HEK293 (cell line): ENCODE data around the gene YWHAB.

Experiments
- CTCF ChIA-PET: fragments of 350-600 bp; formaldehyde crosslinking; extraction: SDS; loops from one replicate; lab custom pipeline; 2021; ENCODE audit warnings: antibody characterized with exemption; lab: Yijun Ruan, JAX
- POLR2A ChIA-PET: fragments of 300-600 bp; formaldehyde crosslinking; extraction: SDS; loops from one replicate; lab custom pipeline; 2020; ENCODE audit warnings: antibody characterized with exemption, inconsistent platforms; lab: Yijun Ruan, JAX
- H3K27ac ChIP-seq: fragments of 200-500 bp; sonication (Bioruptor generic); 2 replicates; pipeline ENCODE4 v1.5.1; 2014; ENCODE audit warnings: low read depth, low read length, control low read depth, inconsistent platforms; ENCODE audit errors: extremely low read depth
- H3K36me3 ChIP-seq, 2 experiments: fragments of 200-500 bp in 1 of 2; sonication (Bioruptor generic) in 1 of 2; 1 replicate in 1 of 2; 2 replicates in 1 of 2; pipeline ENCODE4 v1.5.1; 2014 to 2017; ENCODE audit warnings: inconsistent platforms in 2 of 2, low read length in 2 of 2; ENCODE audit not compliant: control insufficient read depth in 2 of 2, insufficient read depth in 1 of 2
- H3K4me1 ChIP-seq: fragments of 200-500 bp; sonication (Bioruptor generic); 2 replicates; pipeline ENCODE4 v1.5.1; 2014; ENCODE audit warnings: mild to moderate bottlenecking, low read length, inconsistent platforms; ENCODE audit not compliant: control insufficient read depth, insufficient read depth
- H3K4me3 ChIP-seq: 2 replicates; pipeline ENCODE4 v1.5.1; 2011; ENCODE audit warnings: low read depth, mild to moderate bottlenecking, control low read depth, low read length, moderate library complexity
- H3K9me3 ChIP-seq: fragments of 200-500 bp; sonication (Bioruptor generic); 2 replicates; pipeline ENCODE4 v1.5.1; 2014; ENCODE audit warnings: low read depth, low read length, inconsistent platforms; ENCODE audit not compliant: control insufficient read depth, insufficient read depth
- GFI1B ChIP-seq: fragments of 450-650 bp; formaldehyde crosslinking; IDR thresholded peaks from 2 replicates; pipeline ENCODE4 v1.5.1; 2016; ENCODE audit warnings: missing biosample characterization, missing genetic modification characterization
- KLF1 ChIP-seq: fragments of 450-650 bp; formaldehyde crosslinking; IDR thresholded peaks from 2 replicates; pipeline ENCODE4 v1.5.1; 2016; ENCODE audit warnings: missing biosample characterization, missing genetic modification characterization
- KLF16 ChIP-seq: fragments of 450-650 bp; formaldehyde crosslinking; IDR thresholded peaks from 2 replicates; pipeline ENCODE4 v1.5.1; 2017; ENCODE audit warnings: missing biosample characterization, missing genetic modification characterization
- ZBTB17 ChIP-seq: fragments of 450-650 bp; formaldehyde crosslinking; IDR thresholded peaks from 2 replicates; pipeline ENCODE4 v1.5.1; 2016; ENCODE audit warnings: missing biosample characterization, missing genetic modification characterization
- ZBTB20 ChIP-seq: fragments of 450-650 bp; formaldehyde crosslinking; IDR thresholded peaks from 2 replicates; pipeline ENCODE4 v1.5.1; 2016; ENCODE audit warnings: missing biosample characterization, missing genetic modification characterization
- ZBTB21 ChIP-seq: fragments of 450-650 bp; formaldehyde crosslinking; IDR thresholded peaks from 2 replicates; pipeline ENCODE4 v1.5.1; 2017; ENCODE audit warnings: missing biosample characterization, missing genetic modification characterization
- ZFP41 ChIP-seq: fragments of 450-650 bp; formaldehyde crosslinking; IDR thresholded peaks from 2 replicates; pipeline ENCODE4 v1.5.1; 2016; ENCODE audit warnings: missing biosample characterization, missing genetic modification characterization, borderline replicate concordance
- ZNF146 ChIP-seq: fragments of 450-650 bp; formaldehyde crosslinking; IDR thresholded peaks from 2 replicates; pipeline ENCODE4 v1.5.1; 2016; ENCODE audit warnings: missing biosample characterization, missing genetic modification characterization
- ZNF19 ChIP-seq: fragments of 450-650 bp; formaldehyde crosslinking; IDR thresholded peaks from 2 replicates; pipeline ENCODE4; 2016; ENCODE audit warnings: missing biosample characterization, missing genetic modification characterization, low read depth
- ZNF2 ChIP-seq: fragments of 450-650 bp; formaldehyde crosslinking; IDR thresholded peaks from 2 replicates; pipeline ENCODE4 v1.5.1; 2016; ENCODE audit warnings: missing biosample characterization, missing genetic modification characterization
- ZNF24 ChIP-seq: fragments of 450-650 bp; formaldehyde crosslinking; IDR thresholded peaks from 2 replicates; pipeline ENCODE4 v1.5.1; 2016; ENCODE audit warnings: missing biosample characterization, missing genetic modification characterization
- ZNF266 ChIP-seq: fragments of 450-650 bp; formaldehyde crosslinking; IDR thresholded peaks from 2 replicates; pipeline ENCODE4 v1.5.1; 2016; ENCODE audit warnings: missing biosample characterization, missing genetic modification characterization, low read depth
- ZNF366 ChIP-seq: fragments of 450-650 bp; formaldehyde crosslinking; conservative IDR thresholded peaks from 2 replicates; pipeline ENCODE4 v1.5.1; 2016; ENCODE audit warnings: missing biosample characterization, missing genetic modification characterization
- ZNF391 ChIP-seq: fragments of 450-650 bp; formaldehyde crosslinking; IDR thresholded peaks from 2 replicates; pipeline ENCODE4 v1.5.1; 2016; ENCODE audit warnings: low read depth, missing biosample characterization, missing genetic modification characterization, borderline replicate concordance
- ZNF449 ChIP-seq: fragments of 450-650 bp; formaldehyde crosslinking; IDR thresholded peaks from 2 replicates; pipeline ENCODE4 v1.5.1; 2017; ENCODE audit warnings: missing biosample characterization, mild to moderate bottlenecking, missing genetic modification characterization, moderate library complexity
- ZNF704 ChIP-seq: fragments of 450-650 bp; formaldehyde crosslinking; IDR thresholded peaks from 2 replicates; pipeline ENCODE4 v1.5.1; 2016; ENCODE audit warnings: missing biosample characterization, missing genetic modification characterization
- ZNF776 ChIP-seq: fragments of 450-650 bp; formaldehyde crosslinking; IDR thresholded peaks from 2 replicates; pipeline ENCODE4 v1.5.0; 2017; ENCODE audit warnings: missing biosample characterization, missing genetic modification characterization, borderline replicate concordance
- ZNF830 ChIP-seq: fragments of 450-650 bp; IDR thresholded peaks from 2 replicates; pipeline ENCODE4 v1.5.0; 2018; ENCODE audit warnings: missing biosample characterization, missing genetic modification characterization, low read depth, mild to moderate bottlenecking, moderate library complexity
- ZNF837 ChIP-seq: fragments of 450-650 bp; formaldehyde crosslinking; IDR thresholded peaks from 2 replicates; pipeline ENCODE4 v1.5.1; 2016; ENCODE audit warnings: missing biosample characterization, missing genetic modification characterization
- ZSCAN18 ChIP-seq: fragments of 450-650 bp; formaldehyde crosslinking; IDR thresholded peaks from 2 replicates; pipeline ENCODE4 v1.5.1; 2016; ENCODE audit warnings: missing biosample characterization, missing genetic modification characterization
- ZSCAN30 ChIP-seq: fragments of 450-650 bp; IDR thresholded peaks from 2 replicates; pipeline ENCODE4 v1.5.1; 2018; ENCODE audit warnings: missing biosample characterization, mild to moderate bottlenecking, missing genetic modification characterization, moderate library complexity
- TF ChIP-seq, protein P1 (sequence below): fragments of 450-650 bp; formaldehyde crosslinking; IDR thresholded peaks from 2 replicates; pipeline ENCODE4 v1.5.1; 2016; ENCODE audit warnings: missing biosample characterization, missing genetic modification characterization
- TF ChIP-seq, protein P2 (sequence below): sonication (generic); formaldehyde crosslinking; IDR thresholded peaks from 2 replicates; pipeline ENCODE4 v1.8.1; 2022; ENCODE audit warnings: mild to moderate bottlenecking, moderate library complexity, missing genetic modification reagents
- TF ChIP-seq, protein P3 (sequence below): fragments of 450-650 bp; formaldehyde crosslinking; IDR thresholded peaks from 2 replicates; pipeline ENCODE4 v1.5.1; 2016; ENCODE audit warnings: missing biosample characterization, missing genetic modification characterization

The YWHAB gene

DNA sequence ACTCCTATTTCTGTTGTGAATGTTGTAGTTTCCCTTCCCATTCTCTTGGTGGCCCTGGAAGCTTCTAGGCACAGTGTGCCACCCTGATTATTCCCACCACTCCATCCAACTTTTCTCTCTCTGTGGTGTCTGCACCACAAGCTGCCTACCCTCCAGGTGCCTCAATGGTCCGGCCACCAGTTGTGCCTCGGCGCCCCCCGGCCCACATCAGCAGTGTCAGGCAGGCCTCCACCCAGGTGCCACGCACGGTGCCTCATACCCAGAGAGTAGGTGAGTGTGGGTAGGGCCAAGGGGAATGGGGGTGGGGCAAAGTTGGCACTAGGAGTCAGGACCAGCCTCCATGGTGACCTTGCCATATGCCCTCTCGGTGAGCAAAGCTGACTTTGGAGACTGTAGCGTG lies 47.4 kb downstream of the YWHAB start:
- CTCF ChIA-PET, result interaction anchor here (0.7 kb wide), 1 partner anchor 67 kb away, joined by 3 read pairs; no protein-coding TSS in a partner anchor

DNA sequence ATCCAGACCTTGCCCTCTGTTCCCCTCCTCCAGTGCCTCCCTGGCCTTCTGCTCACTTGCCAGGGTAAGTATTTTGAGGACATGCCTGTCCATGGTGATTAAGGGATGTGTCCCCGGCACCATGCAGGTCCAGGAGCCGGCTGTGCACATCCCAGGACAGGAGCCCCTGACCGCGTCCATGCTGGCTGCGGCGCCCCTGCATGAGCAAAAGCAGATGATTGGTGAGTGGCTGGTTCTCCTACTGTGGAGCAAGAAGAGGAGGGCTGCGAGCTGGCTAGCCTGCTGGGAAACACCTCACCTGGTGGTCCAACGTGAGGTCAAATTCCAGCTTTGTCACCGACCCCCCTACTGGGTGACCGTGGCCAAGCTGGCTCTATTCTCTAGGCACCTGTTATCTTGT lies 51.0 kb downstream of the YWHAB start:
- TF ChIP-seq ZNF266 (tag by site-specific recombination), result no peak
- Histone ChIP-seq H3K9me3 (no peaks in the 10 kb centered on the region), H3K4me1 (no peaks in the 10 kb centered on the region), H3K27ac (no peak overlapping the region), H3K36me3 (peaks cover 0 to 89% of the 10 kb centered on the region in 2 experiments; a peak in 2 of 3 replicates), H3K4me3 (no peak overlapping the region)
- ChIA-PET POLR2A (no interaction called here), CTCF (interaction anchor here (0.6 kb wide), 1 partner anchor 61 kb away, joined by 3 read pairs; no protein-coding TSS in a partner anchor)

More for the DNA sequence above, 47.4 kb downstream of the YWHAB start:
- Histone ChIP-seq H3K36me3 (peaks cover 0 to 74% of the 10 kb centered on the region in 2 experiments; a peak in 2 of 3 replicates), H3K4me1 (no peaks in the 10 kb centered on the region), H3K27ac (no peak overlapping the region), H3K9me3 (no peaks in the 10 kb centered on the region), H3K4me3 (no peak overlapping the region)
- POLR2A ChIA-PET, result interaction anchor here (0.8 kb wide), 1 partner anchor 10 kb away, joined by 3 read pairs; no protein-coding TSS in a partner anchor
- TF ChIP-seq ZNF366 (tag by site-specific recombination), result no peak
- no peak for TF ChIP-seq KLF1 (tag by site-specific recombination)
- TF ChIP-seq ZNF2 (tag by site-specific recombination), result no peak
- TF ChIP-seq ZSCAN30 (tag by site-specific recombination), result no peak
- TF ChIP-seq, protein P1, sequence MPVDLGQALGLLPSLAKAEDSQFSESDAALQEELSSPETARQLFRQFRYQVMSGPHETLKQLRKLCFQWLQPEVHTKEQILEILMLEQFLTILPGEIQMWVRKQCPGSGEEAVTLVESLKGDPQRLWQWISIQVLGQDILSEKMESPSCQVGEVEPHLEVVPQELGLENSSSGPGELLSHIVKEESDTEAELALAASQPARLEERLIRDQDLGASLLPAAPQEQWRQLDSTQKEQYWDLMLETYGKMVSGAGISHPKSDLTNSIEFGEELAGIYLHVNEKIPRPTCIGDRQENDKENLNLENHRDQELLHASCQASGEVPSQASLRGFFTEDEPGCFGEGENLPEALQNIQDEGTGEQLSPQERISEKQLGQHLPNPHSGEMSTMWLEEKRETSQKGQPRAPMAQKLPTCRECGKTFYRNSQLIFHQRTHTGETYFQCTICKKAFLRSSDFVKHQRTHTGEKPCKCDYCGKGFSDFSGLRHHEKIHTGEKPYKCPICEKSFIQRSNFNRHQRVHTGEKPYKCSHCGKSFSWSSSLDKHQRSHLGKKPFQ (tag by site-specific recombination), result no peak
- TF ChIP-seq ZNF24, result no peak
- TF ChIP-seq ZBTB17 (tag by site-specific recombination), result no peak
- no peak for TF ChIP-seq KLF16
- no peak for TF ChIP-seq ZNF830 (tag by site-specific recombination)

- Histone ChIP-seq H3K36me3 (peaks cover 0 to 93% of the 10 kb centered on the region in 2 experiments; a peak in 2 of 3 replicates), H3K27ac (no peak overlapping the region), H3K4me3 (no peak overlapping the region), H3K4me1 (no peaks in the 10 kb centered on the region), H3K9me3 (no peaks in the 10 kb centered on the region)
- POLR2A ChIA-PET, result no interaction called here
- CTCF ChIA-PET, result interaction anchor here (1.5 kb wide), 1 partner anchor 156 kb away, joined by 3 read pairs; no protein-coding TSS in a partner anchor
- TF ChIP-seq, protein P2, sequence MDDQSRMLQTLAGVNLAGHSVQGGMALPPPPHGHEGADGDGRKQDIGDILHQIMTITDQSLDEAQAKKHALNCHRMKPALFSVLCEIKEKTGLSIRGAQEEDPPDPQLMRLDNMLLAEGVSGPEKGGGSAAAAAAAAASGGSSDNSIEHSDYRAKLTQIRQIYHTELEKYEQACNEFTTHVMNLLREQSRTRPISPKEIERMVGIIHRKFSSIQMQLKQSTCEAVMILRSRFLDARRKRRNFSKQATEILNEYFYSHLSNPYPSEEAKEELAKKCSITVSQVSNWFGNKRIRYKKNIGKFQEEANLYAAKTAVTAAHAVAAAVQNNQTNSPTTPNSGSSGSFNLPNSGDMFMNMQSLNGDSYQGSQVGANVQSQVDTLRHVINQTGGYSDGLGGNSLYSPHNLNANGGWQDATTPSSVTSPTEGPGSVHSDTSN, result no peak
- TF ChIP-seq ZNF704 (tag by site-specific recombination), result no peak
- TF ChIP-seq ZNF19 (tag by site-specific recombination), result no peak
- TF ChIP-seq ZBTB20 (tag by site-specific recombination), result no peak
- TF ChIP-seq ZNF391 (tag by site-specific recombination), result no peak
- no peak for TF ChIP-seq ZNF146 (tag by site-specific recombination)
- TF ChIP-seq ZNF837 (tag by site-specific recombination), result no peak
- TF ChIP-seq ZFP41 (tag by site-specific recombination), result no peak
- TF ChIP-seq, protein P3, sequence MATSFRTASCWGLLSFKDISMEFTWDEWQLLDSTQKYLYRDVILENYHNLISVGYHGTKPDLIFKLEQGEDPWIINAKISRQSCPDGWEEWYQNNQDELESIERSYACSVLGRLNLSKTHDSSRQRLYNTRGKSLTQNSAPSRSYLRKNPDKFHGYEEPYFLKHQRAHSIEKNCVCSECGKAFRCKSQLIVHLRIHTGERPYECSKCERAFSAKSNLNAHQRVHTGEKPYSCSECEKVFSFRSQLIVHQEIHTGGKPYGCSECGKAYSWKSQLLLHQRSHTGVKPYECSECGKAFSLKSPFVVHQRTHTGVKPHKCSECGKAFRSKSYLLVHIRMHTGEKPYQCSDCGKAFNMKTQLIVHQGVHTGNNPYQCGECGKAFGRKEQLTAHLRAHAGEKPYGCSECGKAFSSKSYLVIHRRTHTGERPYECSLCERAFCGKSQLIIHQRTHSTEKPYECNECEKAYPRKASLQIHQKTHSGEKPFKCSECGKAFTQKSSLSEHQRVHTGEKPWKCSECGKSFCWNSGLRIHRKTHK (tag by site-specific recombination), result no peak
- no peak for TF ChIP-seq GFI1B (tag by site-specific recombination)
- no peak for TF ChIP-seq ZNF449
- TF ChIP-seq ZNF776 (tag by site-specific recombination), result no peak
- TF ChIP-seq ZSCAN18 (tag by site-specific recombination), result no peak
- no peak for TF ChIP-seq ZBTB21 (tag by site-specific recombination)
Measured at GRCh38 chr20:44938637-44939036, 53.1 kb downstream of the YWHAB start.
